ENCODE data around the gene OSGIN1.

DNA sequence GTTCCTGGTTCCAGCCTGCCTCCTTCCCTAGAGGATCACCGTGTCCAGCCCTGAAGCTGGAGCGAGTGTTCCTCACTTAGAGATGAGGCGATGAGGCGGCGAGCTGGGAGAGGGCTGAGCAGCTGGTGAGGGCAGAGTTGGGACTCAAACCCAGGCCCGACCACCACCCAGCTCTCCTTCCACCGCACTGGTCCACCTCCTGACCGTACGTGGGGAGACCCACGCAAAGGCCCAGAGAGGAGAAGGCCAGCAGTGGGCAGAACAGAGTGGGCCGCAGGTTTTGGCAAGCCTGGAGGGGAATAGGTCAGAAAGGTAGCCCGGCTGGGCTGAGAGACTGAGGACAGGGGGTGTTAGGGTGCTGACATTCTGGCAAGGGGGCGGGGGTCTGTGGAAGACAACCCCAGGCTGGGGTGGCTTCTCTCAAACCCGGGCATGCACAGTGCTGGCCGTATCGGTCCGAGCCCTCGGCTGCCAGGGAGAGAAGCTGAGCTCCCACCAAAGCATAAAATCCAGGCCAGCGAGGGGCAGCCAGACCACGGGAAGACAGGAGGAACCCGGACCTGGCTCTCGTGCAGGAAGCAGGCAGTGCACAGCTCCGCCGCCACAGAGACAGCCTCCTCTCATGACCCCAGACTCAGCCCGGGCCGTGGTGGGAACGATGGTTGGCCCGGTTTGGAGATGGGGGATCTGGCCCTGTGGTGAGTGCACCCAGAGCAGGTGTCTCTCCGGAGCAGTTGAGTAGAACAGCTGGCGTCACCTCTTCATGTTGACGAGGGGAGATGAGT, 29.3 kb upstream of the OSGIN1 start:
- TF ChIP-seq POLR2A (IDR thresholded peaks at IDR 0.05): no peak
- TF ChIP-seq, protein P1, sequence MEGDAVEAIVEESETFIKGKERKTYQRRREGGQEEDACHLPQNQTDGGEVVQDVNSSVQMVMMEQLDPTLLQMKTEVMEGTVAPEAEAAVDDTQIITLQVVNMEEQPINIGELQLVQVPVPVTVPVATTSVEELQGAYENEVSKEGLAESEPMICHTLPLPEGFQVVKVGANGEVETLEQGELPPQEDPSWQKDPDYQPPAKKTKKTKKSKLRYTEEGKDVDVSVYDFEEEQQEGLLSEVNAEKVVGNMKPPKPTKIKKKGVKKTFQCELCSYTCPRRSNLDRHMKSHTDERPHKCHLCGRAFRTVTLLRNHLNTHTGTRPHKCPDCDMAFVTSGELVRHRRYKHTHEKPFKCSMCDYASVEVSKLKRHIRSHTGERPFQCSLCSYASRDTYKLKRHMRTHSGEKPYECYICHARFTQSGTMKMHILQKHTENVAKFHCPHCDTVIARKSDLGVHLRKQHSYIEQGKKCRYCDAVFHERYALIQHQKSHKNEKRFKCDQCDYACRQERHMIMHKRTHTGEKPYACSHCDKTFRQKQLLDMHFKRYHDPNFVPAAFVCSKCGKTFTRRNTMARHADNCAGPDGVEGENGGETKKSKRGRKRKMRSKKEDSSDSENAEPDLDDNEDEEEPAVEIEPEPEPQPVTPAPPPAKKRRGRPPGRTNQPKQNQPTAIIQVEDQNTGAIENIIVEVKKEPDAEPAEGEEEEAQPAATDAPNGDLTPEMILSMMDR (IDR thresholded peaks at IDR 0.05): no peak
